HG02840 (cell line): Measurements from ENCODE around the gene LDLRAD3.

ENCODE experiments used
- ATAC-seq: cut with Tn5 transposase; IDR thresholded peaks from one replicate; pipeline ENCODE4 v1.9.1; 2021; ENCODE audit warnings: mild to moderate bottlenecking, moderate library complexity, moderate number of reproducible peaks; ENCODE audit not compliant: unreplicated experiment, low FRiP score

The LDLRAD3 gene

DNA sequence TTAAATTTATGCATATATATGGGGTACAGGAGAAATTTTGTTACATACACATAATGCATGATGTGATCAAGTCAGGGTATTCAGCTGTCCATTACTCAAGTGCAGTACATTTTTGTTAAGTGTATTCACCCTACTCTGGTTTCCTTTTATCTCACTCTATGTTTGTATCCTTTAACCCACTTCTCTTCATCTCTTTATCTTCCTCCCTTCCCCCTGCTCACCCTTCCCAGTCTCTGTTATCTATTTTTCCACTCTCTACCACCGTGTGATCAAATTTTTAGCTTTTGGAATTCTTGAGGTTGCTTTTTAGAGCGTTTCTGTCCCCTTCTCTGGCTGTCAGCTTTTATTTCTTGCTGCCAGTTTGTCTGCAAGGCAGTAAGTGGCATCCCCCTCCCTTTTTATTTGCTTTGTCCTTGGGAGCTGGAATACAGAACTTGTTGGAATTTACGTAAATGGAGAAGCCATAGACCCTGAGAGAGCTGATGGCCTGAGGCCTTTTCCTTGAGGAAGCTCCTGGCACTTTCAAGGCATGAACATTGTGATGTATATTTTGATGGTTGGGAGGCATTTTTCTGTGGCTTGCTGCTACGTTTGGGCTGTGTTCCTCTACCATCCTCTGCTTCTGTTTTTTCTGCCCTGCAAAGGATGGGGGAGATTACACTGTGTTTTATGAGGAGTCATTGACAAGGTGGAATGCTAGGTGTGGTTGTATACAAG, 148.6 kb downstream of the LDLRAD3 start:
- no peak for ATAC-seq

DNA sequence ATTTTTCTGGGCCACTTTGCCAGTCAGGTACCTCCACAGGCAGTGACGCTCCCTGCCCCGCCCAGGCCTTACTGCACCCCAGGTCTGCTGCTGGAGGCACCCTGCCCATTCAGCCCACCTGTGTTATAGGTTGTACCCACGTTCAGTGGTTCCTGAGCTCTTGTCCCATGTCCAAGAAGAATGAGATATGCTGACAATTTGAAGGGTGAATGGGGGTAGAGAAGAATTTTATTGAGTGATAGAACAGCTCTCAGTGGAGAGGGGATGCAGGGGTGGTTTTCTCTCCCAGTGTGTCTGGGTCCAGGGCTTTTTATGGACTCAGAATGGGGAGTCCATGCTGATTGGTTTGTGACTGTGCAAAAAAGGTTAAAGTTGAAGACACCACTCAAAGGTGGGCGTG, 149.7 kb downstream of the LDLRAD3 start:
- ATAC-seq: no peak

GRCh38 chr11:36094164-36094563, 150.3 kb downstream of the LDLRAD3 start:
- ATAC-seq: no peak

DNA sequence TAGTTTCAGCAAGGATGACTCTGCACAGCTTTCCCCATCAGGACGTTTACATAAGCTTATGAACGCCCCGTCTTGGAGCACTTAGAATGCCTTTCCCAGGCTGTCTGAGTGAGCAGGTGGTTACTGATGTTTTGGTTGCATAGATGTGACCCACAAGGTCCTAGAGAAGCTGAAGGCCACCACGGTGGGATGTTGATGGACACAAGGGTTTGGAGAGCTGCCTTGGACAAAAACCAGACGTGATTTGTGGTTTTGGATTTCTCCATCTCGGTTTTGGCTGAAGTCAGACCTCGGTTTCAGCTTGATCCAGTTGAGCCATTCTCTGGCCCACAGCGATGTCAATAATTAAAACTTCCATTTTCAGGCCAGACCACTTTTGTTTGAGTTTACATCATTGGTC, 151.9 kb downstream of the LDLRAD3 start:
- ATAC-seq: no peak

DNA sequence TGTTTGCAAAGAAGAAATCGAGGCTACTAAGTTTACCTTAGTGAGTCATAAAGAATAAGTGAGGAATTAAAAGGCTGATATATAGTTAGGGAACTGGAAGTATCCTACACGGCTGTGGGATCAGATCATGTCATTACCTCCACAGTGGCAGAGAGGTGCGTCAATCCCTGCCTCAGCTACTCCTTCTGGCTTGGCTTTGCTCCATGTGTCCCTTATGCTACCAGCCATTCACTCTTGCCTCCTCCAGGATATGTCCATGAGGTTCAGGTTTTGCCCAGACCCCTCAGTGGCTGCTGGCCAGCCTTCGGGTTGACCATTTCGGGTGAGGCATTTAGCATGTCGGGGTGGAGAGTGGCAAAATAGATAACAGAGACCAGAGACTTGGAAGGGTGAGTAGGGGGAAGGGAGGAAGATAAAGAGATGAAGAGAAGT, 153.4 kb downstream of the LDLRAD3 start:
- ATAC-seq: no peak

GRCh38 chr11:36098087-36098486, 154.2 kb downstream of the LDLRAD3 start:
- no peak for ATAC-seq

DNA sequence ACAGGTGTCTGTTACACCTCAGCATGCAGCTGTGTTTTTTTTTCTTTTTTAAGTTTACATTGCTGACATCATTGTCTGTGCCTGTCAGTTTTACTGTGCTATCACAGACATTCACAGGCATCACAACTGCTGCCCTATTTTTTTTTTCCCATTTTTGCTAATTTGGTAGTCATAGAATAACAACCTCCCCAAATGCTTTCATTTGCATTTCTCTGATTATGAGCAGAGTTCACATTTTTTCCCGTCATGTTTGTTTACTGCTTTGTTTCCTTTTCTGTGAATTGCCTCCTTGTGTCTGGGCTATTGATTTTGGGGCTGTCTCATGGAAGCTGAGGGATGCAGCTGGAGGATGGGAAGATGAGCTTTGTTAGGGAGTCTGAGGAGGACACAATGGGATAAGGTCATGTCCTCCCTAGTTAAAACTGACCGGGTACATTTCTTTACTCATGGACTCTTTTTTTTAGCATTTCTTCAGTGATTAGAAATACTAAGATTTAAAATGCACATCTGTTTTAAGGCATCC, 155.1 kb downstream of the LDLRAD3 start:
- no peak for ATAC-seq

DNA sequence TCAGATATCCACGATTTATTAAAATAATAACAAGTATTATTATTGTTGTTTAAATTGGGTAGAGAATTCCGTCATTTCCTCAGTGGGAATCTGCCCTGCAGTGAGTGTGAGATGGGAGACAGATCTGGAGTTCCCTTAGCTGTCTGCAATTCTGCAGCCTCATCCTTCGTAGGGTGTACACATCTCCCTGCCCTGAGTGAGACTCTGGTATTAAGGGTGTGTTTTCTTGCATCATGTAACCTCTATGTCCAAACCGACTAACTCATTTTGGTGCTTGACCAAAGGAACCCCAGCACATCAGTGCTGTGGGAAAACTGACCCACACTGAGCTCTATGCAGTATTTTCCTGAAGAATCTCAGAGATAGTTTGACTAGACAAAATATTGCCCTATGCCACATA, 157.6 kb downstream of the LDLRAD3 start:
- no peak for ATAC-seq

DNA sequence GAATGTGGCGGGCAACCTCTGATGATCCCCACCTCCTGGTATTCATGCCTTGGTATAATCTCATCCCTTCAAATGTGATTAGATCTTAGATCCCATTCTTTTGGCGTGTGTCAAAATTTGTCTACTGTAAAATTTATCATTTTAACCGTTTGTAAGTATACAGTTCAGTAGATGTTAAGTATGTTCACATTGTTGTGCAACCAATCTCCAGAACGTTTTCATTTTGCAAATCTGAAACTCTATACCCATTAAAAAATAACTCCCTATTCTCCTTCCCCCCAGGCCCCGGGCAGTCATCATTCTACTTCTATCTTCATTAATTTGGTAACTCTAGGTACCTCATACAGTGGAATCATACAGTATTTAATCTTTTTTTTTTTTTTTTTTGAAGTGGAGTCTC, 159.0 kb downstream of the LDLRAD3 start:
- ATAC-seq: no peak

DNA sequence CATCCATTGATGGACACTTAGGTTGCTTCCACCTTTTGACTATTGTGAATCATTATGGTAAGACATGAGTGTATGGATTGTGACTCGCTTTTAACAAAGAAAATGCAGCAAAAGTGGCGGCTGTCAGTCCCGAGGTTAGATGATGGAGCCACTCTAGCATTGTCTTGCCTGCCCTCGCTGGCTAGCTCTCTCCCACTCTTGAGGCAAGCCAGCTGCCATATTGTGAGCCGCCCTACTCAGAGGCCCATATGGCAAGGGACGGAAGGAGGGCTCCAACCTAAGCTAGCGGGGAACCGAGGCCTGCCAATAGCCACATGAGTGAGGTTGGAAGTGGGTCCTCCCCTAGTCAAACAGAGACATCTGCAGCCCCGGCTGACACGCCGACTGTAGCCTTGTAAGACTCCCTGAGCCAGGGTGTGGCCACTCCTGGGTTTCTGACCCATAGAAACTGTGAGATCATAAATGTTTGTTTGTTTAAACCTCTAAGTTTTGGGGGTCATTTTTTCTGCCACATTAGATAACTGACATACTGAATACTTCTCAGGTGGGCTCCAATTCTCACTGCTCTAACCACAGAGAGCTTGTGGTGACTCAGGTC, 160.2 kb downstream of the LDLRAD3 start:
- no peak for ATAC-seq

DNA sequence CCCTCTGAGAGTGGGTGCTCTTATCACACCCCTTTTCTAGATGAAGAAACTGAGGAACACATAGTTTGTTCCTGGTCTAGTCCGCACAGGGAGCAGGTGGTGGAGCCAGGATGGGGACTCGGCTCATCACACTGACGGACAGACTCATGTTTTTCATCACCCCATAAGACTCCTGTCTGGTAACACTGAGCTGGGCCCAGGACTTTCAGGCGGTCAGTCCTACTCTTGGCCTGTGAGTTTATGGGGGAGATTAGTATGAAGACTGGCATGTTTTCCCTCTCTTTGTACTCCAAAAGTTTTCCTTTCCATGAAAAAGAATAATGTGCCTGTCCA, 160.8 kb downstream of the LDLRAD3 start:
- no peak for ATAC-seq

- ATAC-seq: no peak
Observed at GRCh38 chr11:36105743-36106581, 162.1 kb downstream of the LDLRAD3 start.

DNA sequence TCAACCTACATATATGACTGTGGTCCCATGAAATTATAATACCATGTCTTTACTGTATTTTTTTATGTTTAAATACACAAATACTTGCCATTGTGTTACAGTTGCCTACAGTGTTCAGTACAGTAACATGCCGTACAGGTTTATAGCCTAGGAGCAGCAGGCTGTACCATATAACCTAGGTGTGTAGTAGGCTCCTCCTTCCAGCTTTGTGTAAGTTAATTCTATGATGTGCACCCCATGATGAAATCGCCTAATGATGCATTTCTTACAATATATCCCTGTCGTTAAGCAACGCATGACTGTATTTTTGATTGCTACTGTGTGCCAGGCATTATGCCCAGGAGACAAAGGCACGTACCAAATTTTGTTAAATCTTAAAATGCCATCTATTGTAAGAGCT, 163.7 kb downstream of the LDLRAD3 start:
- ATAC-seq: no peak

DNA sequence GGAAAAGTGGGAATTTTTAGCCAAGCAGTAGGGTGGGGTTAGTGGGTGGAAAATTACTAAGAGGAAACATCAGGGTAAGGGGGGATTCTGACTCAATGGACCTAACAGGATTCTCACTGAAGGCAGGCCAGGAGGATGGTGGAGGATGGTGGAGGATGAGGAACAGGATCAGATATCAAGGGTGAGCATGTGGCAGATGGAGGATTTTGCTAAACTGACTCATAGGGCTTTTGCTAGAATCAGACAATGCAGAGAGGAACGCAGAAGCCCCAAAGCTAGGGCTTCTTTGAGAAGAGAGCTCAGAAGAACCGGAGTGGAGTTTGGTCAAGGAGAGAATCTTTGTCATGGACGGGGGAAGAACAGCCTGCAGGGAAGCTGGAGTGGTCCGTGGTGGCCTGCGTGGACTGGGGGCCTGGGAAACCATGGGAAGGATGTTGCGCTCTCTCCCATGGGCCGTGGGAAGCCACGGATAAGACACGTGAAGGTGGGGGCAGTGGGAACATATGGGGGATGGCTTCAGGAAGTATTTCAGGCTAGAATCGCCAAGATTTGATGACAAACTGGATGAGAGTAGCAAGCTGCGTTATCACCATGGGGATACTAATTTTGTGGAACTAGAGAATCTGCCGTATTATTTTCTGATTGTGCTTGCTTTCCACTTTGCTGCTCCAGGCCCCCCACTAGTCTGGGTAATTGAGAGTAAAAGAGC, 165.2 kb downstream of the LDLRAD3 start:
- no peak for ATAC-seq

GRCh38 chr11:36109590-36109849, 165.7 kb downstream of the LDLRAD3 start:
- ATAC-seq: no peak

GRCh38 chr11:36109850-36110606, 166.2 kb downstream of the LDLRAD3 start:
- ATAC-seq: no peak

GRCh38 chr11:36110668-36111410, 167.0 kb downstream of the LDLRAD3 start:
- no peak for ATAC-seq

DNA sequence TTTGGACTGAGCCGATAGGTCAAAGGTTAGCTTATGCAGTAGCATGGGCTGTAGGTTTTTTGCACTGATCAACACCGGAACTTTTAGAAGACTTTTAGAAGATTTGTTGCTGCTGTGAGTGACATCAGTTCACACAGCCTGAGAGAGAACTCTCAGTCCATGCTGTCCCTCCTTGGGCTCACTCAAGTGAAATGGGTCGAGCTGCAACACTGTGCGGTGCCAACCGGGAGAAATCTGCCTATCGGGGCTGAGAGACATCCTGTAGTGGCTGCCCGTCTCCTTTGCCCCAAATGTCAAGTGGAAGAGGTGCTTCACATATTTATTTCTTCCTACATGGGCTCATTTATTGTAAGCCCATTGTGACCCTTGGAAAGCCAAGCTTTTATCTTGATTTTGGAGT, 170.2 kb downstream of the LDLRAD3 start:
- no peak for ATAC-seq

DNA sequence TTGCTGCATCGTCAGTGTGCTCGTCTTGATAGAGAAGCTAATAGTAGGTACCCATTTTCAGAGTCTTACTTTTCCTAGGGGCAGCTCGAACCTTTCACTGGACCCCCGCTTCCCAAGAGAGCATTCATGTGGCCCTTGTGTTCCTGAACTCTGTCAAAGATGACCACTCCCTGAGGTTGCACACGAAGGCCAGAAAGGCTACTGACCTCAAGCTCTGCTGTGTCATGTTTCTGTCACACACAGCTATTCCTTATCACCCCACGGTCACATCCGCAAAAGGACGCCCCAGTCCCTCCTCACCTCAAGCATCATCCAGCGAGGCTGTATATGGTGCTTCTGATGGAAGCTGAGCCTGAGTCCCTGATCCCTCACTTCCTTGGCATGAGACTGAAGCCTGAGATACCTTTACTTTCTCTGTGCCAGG, 171.5 kb downstream of the LDLRAD3 start:
- no peak for ATAC-seq

GRCh38 chr11:36116161-36116560, 172.3 kb downstream of the LDLRAD3 start:
- no peak for ATAC-seq
